Neutrophil (primary cell): ENCODE measurements around the gene GSG1L.

Source experiments
- H3K27ac ChIP-seq: fragments of 200-600 bp; sonication (generic); 2 replicates; pipeline ENCODE4 v1.5.1; 2016; ENCODE audit warnings: mild to moderate bottlenecking, moderate library complexity
- H3K27me3 ChIP-seq: fragments of 200-600 bp; sonication (generic); 2 replicates; pipeline ENCODE4 v1.6.0; 2016; ENCODE audit warnings: mild to moderate bottlenecking
- H3K36me3 ChIP-seq: fragments of 200-600 bp; sonication (generic); 2 replicates; pipeline ENCODE4 v1.5.1; 2017
- H3K4me1 ChIP-seq, 2 experiments: fragments of 200-600 bp in 1 of 2; sonication (generic) in 1 of 2; 1 replicate in 1 of 2; 2 replicates in 1 of 2; pipeline versions ENCODE4 v1.5.1 to v1.6.1; 2013 to 2016; ENCODE audit warnings: low read depth in 1 of 2, low read length in 1 of 2, mild to moderate bottlenecking in 1 of 2, moderate library complexity in 1 of 2; ENCODE audit not compliant: control insufficient read depth in 1 of 2, insufficient read depth in 1 of 2
- H3K4me3 ChIP-seq, 2 experiments: fragments of 200-600 bp in 1 of 2; sonication (generic) in 1 of 2; 1 replicate in 1 of 2; 2 replicates in 1 of 2; pipeline ENCODE4 v1.5.1; 2013 to 2016; ENCODE audit warnings: low read depth in 1 of 2, low read length in 1 of 2, mild to moderate bottlenecking in 1 of 2, moderate library complexity in 1 of 2
- H3K9me3 ChIP-seq: fragments of 200-600 bp; sonication (generic); 2 replicates; pipeline ENCODE4 v1.5.1; 2016
- CTCF ChIP-seq: fragments of 200-600 bp; sonication (generic); IDR thresholded peaks from 2 replicates; pipeline ENCODE4 v1.5.1; 2016; ENCODE audit warnings: antibody characterized with exemption

Gene GSG1L

GRCh38 chr16:28078261-28078660 lies 14.7 kb upstream of the GSG1L start:
- H3K4me1 ChIP-seq, result no peaks in the 10 kb centered on the region
- no peaks in the 10 kb centered on the region for H3K36me3 ChIP-seq
- H3K4me3 ChIP-seq, result no peak overlapping the region
- no peak for TF ChIP-seq CTCF
- H3K9me3 ChIP-seq, result no peaks in the 10 kb centered on the region
- H3K27me3 ChIP-seq, result no peaks in the 10 kb centered on the region
- H3K27ac ChIP-seq, result no peak overlapping the region

GRCh38 chr16:28073836-28074235 lies 10.3 kb upstream of the GSG1L start:
- H3K36me3 ChIP-seq, result no peaks in the 10 kb centered on the region
- TF ChIP-seq CTCF, result no peak
- H3K27me3 ChIP-seq, result peaks cover 11% of the 10 kb centered on the region
- no peaks in the 10 kb centered on the region for H3K4me1 ChIP-seq
- no peak overlapping the region for H3K27ac ChIP-seq
- H3K9me3 ChIP-seq, result no peaks in the 10 kb centered on the region
- H3K4me3 ChIP-seq, result no peak overlapping the region

GRCh38 chr16:28072087-28072486 lies 8.6 kb upstream of the GSG1L start:
- Histone ChIP-seq H3K9me3 (no peaks in the 10 kb centered on the region), H3K4me1 (no peaks in the 10 kb centered on the region), H3K27me3 (peaks cover 12% of the 10 kb centered on the region), H3K36me3 (no peaks in the 10 kb centered on the region), H3K27ac (no peak overlapping the region), H3K4me3 (no peak overlapping the region)
- no peak for TF ChIP-seq CTCF

- no peak for TF ChIP-seq CTCF
- Histone ChIP-seq H3K27ac (no peak overlapping the region), H3K9me3 (no peaks in the 10 kb centered on the region), H3K27me3 (peaks cover 31% of the 10 kb centered on the region), H3K4me3 (no peak overlapping the region), H3K4me1 (no peaks in the 10 kb centered on the region), H3K36me3 (no peaks in the 10 kb centered on the region)
Observed at GRCh38 chr16:28069971-28070794, 6.7 kb upstream of the GSG1L start.

- H3K27me3 ChIP-seq, result peaks cover 43% of the 10 kb centered on the region
- H3K9me3 ChIP-seq, result no peaks in the 10 kb centered on the region
- no peak overlapping the region for H3K4me3 ChIP-seq
- no peak overlapping the region for H3K27ac ChIP-seq
- no peaks in the 10 kb centered on the region for H3K4me1 ChIP-seq
- TF ChIP-seq CTCF, result no peak
- H3K36me3 ChIP-seq, result no peaks in the 10 kb centered on the region
Observed at GRCh38 chr16:28068976-28069375, 5.5 kb upstream of the GSG1L start.
